Neural cell (in vitro differentiated cells): ENCODE results near the gene LRRC18. TPM values are rescaled to one million over a fixed set of nuclear protein-coding genes. Genes with fewer than 3 reads are reported as not detected.

Experiments used
- H2AFZ ChIP-seq: fragments of 200-600, 300-800 bp; sonication (generic), shearing (Covaris generic); 2 replicates; pipeline ENCODE4 v1.6.0; 2014; ENCODE audit warnings: low read depth, mild to moderate bottlenecking, antibody characterized with exemption, low read length, moderate library complexity
- H3F3A ChIP-seq: fragments of 200-600 bp; shearing (Covaris generic); 2 replicates; pipeline ENCODE4 v1.6.1; 2016; ENCODE audit warnings: mild to moderate bottlenecking, moderate library complexity, mixed read lengths, antibody characterized with exemption, low read length; ENCODE audit not compliant: insufficient read depth, poor library complexity, severe bottlenecking
- H3K27ac ChIP-seq: fragments of 200-600, 300-800 bp; sonication (generic), shearing (Covaris generic); 2 replicates; pipeline ENCODE4 v1.5.1; 2014; ENCODE audit warnings: mild to moderate bottlenecking, low read length, moderate library complexity
- H3K27me3 ChIP-seq: fragments of 300-800, 200-600 bp; sonication (generic), shearing (Covaris generic); 2 replicates; pipeline ENCODE4 v1.6.0; 2014; ENCODE audit warnings: mild to moderate bottlenecking, low read depth, low read length, moderate library complexity; ENCODE audit not compliant: insufficient read depth
- H3K36me3 ChIP-seq: fragments of 300-800, 200-600 bp; sonication (generic), shearing (Covaris generic); 2 replicates; pipeline ENCODE4 v1.5.1; 2014; ENCODE audit warnings: mild to moderate bottlenecking, antibody characterized with exemption, low read length, moderate library complexity; ENCODE audit not compliant: insufficient read depth
- H3K4me2 ChIP-seq: fragments of 300-800, 200-600 bp; sonication (generic), shearing (Covaris generic); 2 replicates; pipeline ENCODE4 v1.6.0; 2014; ENCODE audit warnings: mild to moderate bottlenecking, low read length
- H3K4me3 ChIP-seq: fragments of 300-800, 200-600 bp; sonication (generic), shearing (Covaris generic); 2 replicates; pipeline ENCODE4 v1.5.1; 2014; ENCODE audit warnings: mild to moderate bottlenecking, low read length, moderate library complexity
- H3K79me2 ChIP-seq: fragments of 200-600 bp; shearing (Covaris generic); replicated peaks from 2 replicates; pipeline ENCODE4 v1.6.0; 2014; ENCODE audit warnings: mild to moderate bottlenecking, low read length, moderate library complexity; ENCODE audit not compliant: insufficient read depth
- H3K9ac ChIP-seq: fragments of 300-800, 200-600 bp; sonication (generic), shearing (Covaris generic); 2 replicates; pipeline ENCODE4 v1.6.1; 2016; ENCODE audit warnings: mild to moderate bottlenecking, low read length, mixed read lengths
- H3K9me2 ChIP-seq: fragments of 200-600 bp; shearing (Covaris generic); 2 replicates; pipeline ENCODE4 v1.6.1; 2016; ENCODE audit warnings: mild to moderate bottlenecking, low read length, mixed read lengths; ENCODE audit not compliant: insufficient read depth
- H3K9me3 ChIP-seq: fragments of 200-600, 300-800 bp; sonication (generic), shearing (Covaris generic); 2 replicates; pipeline ENCODE4 v1.6.1; 2016; ENCODE audit warnings: mild to moderate bottlenecking, mixed run types, low read length, moderate library complexity, mixed read lengths
- H4K20me1 ChIP-seq: fragments of 200-600 bp; shearing (Covaris generic); 2 replicates; pipeline ENCODE4 v1.6.1; 2016; ENCODE audit warnings: mild to moderate bottlenecking, mixed run types; ENCODE audit not compliant: insufficient read depth
- CTCF ChIP-seq: fragments of 450-650 bp; IDR thresholded peaks from 2 replicates; pipeline ENCODE4 v1.5.1; 2014; ENCODE audit warnings: antibody characterized with exemption, mild to moderate bottlenecking, moderate library complexity; ENCODE audit not compliant: poor library complexity, severe bottlenecking
- EZH2 ChIP-seq: fragments of 200-600, 300-800 bp; shearing (Covaris generic), sonication (generic); IDR thresholded peaks from 2 replicates; pipeline ENCODE4 v1.6.1; 2014; ENCODE audit warnings: antibody characterized with exemption, low read length, borderline replicate concordance, mild to moderate bottlenecking; ENCODE audit not compliant: insufficient read depth, poor library complexity, severe bottlenecking
- MXI1 ChIP-seq: fragments of 450-650 bp; conservative IDR thresholded peaks from 2 replicates; pipeline ENCODE4 v1.6.1; 2014; ENCODE audit warnings: antibody characterized with exemption, mild to moderate bottlenecking; ENCODE audit not compliant: poor library complexity, severe bottlenecking
- POLR2AphosphoS5 ChIP-seq: IDR thresholded peaks from 2 replicates; pipeline ENCODE4 v1.6.1; 2012
- RAD21 ChIP-seq: fragments of 450-650 bp; conservative IDR thresholded peaks from 2 replicates; pipeline ENCODE4 v1.6.1; 2014; ENCODE audit warnings: antibody characterized with exemption, mild to moderate bottlenecking, moderate library complexity
- REST ChIP-seq: IDR thresholded peaks from 2 replicates; pipeline ENCODE4 v1.6.1; 2012; ENCODE audit warnings: borderline replicate concordance
- SMC3 ChIP-seq: fragments of 450-650 bp; conservative IDR thresholded peaks from 2 replicates; pipeline ENCODE4 v1.6.1; 2014; ENCODE audit warnings: antibody characterized with exemption, mild to moderate bottlenecking, moderate library complexity; ENCODE audit not compliant: poor library complexity
- TAF1 ChIP-seq: IDR thresholded peaks from 2 replicates; pipeline ENCODE4 v1.6.1; 2012; ENCODE audit warnings: low read depth
- polyA plus RNA-seq: library from polyadenylated mRNA; depleted of rRNA; stranded (reverse); fragments of >200 nt; gene quantifications from 2 replicates; pipeline ENCODE4 v1.2.3, GENCODE V29; 2014

Gene LRRC18
- polyA plus RNA-seq, 1 donor from 2014 or later: not detected

GRCh38 chr10:48951707-48952106, 12.1 kb upstream of the LRRC18 start:
- Histone ChIP-seq H3K36me3 (no peaks in the 10 kb centered on the region), H3K9me3 (no peaks in the 10 kb centered on the region), H3K79me2 (no peaks in the 10 kb centered on the region), H3K27me3 (no peaks in the 10 kb centered on the region), H3K27ac (no peak overlapping the region), H3K9me2 (no peaks in the 10 kb centered on the region), H3F3A (no peaks in the 10 kb centered on the region), H3K4me2 (no peak overlapping the region), H2AFZ (no peak overlapping the region), H3K9ac (no peak overlapping the region), H4K20me1 (no peaks in the 10 kb centered on the region), H3K4me3 (no peak overlapping the region)
- no peak for TF ChIP-seq MXI1

- Histone ChIP-seq H3F3A (no peaks in the 10 kb centered on the region), H3K27me3 (no peaks in the 10 kb centered on the region), H3K36me3 (no peaks in the 10 kb centered on the region), H2AFZ (no peak overlapping the region), H3K4me2 (no peak overlapping the region), H3K9me3 (no peaks in the 10 kb centered on the region), H3K79me2 (no peaks in the 10 kb centered on the region), H3K9ac (no peak overlapping the region), H3K27ac (no peak overlapping the region), H3K9me2 (no peaks in the 10 kb centered on the region), H4K20me1 (no peaks in the 10 kb centered on the region), H3K4me3 (no peak overlapping the region)
- TF ChIP-seq EZH2 (no peak), RAD21 (no peak), MXI1 (no peak)
Measured at GRCh38 chr10:48948470-48949037, 8.9 kb upstream of the LRRC18 start.

GRCh38 chr10:48947690-48948469, 8.2 kb upstream of the LRRC18 start:
- H2AFZ ChIP-seq: no peak overlapping the region
- H3K4me3 ChIP-seq: no peak overlapping the region
- no peak overlapping the region for H3K4me2 ChIP-seq
- H3K27ac ChIP-seq: no peak overlapping the region
- H3K9ac ChIP-seq: no peak overlapping the region
- no peaks in the 10 kb centered on the region for H3K9me3 ChIP-seq
- H3K27me3 ChIP-seq: no peaks in the 10 kb centered on the region
- no peaks in the 10 kb centered on the region for H3K9me2 ChIP-seq
- H4K20me1 ChIP-seq: no peaks in the 10 kb centered on the region
- no peaks in the 10 kb centered on the region for H3F3A ChIP-seq
- H3K36me3 ChIP-seq: no peaks in the 10 kb centered on the region
- no peaks in the 10 kb centered on the region for H3K79me2 ChIP-seq
- no peak for TF ChIP-seq REST
- TF ChIP-seq MXI1: no peak
- TF ChIP-seq RAD21: no peak
- TF ChIP-seq EZH2: no peak
- TF ChIP-seq TAF1: no peak
- TF ChIP-seq SMC3: no peak
- TF ChIP-seq POLR2AphosphoS5: no peak
- no peak for TF ChIP-seq CTCF
